ENCODE data around the gene PIGT. TPM values are rescaled to one million over a fixed set of nuclear protein-coding genes. Genes with fewer than 3 reads are reported as not detected.
A peak's percentile ranks its signal among the peaks of the same experiment; 100 is the strongest.

The PIGT gene
- total and polyA plus RNA-seq, 2 of the 13 experiments (the other 11 are each of a cell fraction or from before 2014, with no cell fraction given) = 65.9 to 74.1 TPM

- no peak for TF ChIP-seq ZNF142 (CRISPR knock-in tag; IDR thresholded peaks at IDR 0.05)
- TF ChIP-seq MTF2 (CRISPR knock-in tag; IDR thresholded peaks at IDR 0.05; ENCODE audit: borderline replicate concordance) = no peak
- no peak for TF ChIP-seq ZNF614 (CRISPR knock-in tag; IDR thresholded peaks at IDR 0.05; ENCODE audit: borderline replicate concordance)
- TF ChIP-seq ZNF770 (CRISPR knock-in tag; IDR thresholded peaks at IDR 0.05) = no peak
- TF ChIP-seq ZNF639 (CRISPR knock-in tag; conservative IDR thresholded peaks at IDR 0.05) = no peak
- TF ChIP-seq ZNF512 (CRISPR knock-in tag; IDR thresholded peaks at IDR 0.05) = no peak
- TF ChIP-seq AKAP8 (CRISPR knock-in tag; IDR thresholded peaks at IDR 0.05) = no peak
- peak; percentile 14 for TF ChIP-seq PRPF4 (IDR thresholded peaks at IDR 0.05; ENCODE audit: low read depth, low read length, poor library complexity, severe bottlenecking)
- no peak for TF ChIP-seq PHF21A (CRISPR knock-in tag; IDR thresholded peaks at IDR 0.05)
- no peak for TF ChIP-seq ELF4 (CRISPR knock-in tag; IDR thresholded peaks at IDR 0.05; ENCODE audit: borderline replicate concordance)
- TF ChIP-seq HNF4A (CRISPR knock-in tag; IDR thresholded peaks at IDR 0.05) = no peak
- TF ChIP-seq AFF4 (CRISPR knock-in tag; IDR thresholded peaks at IDR 0.05) = no peak
These were observed 8.7 kb upstream of the PIGT start (continued) for GRCh38 chr20:45407067-45407745.

Data from HepG2 (cell line).